SK-N-SH (cell line): ENCODE results near the gene APBA2.

Source experiments
- CTCF ChIP-seq: fragments of 200-600 bp; sonication (generic); IDR thresholded peaks from 2 replicates; pipeline ENCODE4 v1.6.1; 2017; ENCODE audit warnings: antibody characterized with exemption, mild to moderate bottlenecking, moderate library complexity
- EZH2phosphoT487 ChIP-seq: fragments of 200-600 bp; sonication (generic); IDR thresholded peaks from 2 replicates; pipeline ENCODE4 v1.6.1; 2017; ENCODE audit warnings: low read depth, mixed run types, mild to moderate bottlenecking, antibody characterized with exemption, moderate library complexity, borderline replicate concordance
- GATA2 ChIP-seq: sonication (generic); formaldehyde crosslinking; IDR thresholded peaks from 2 replicates; pipeline ENCODE4 v1.5.0; 2020; ENCODE audit warnings: mild to moderate bottlenecking, missing genetic modification reagents
- IRF3 ChIP-seq: fragments of 150-350 bp; IDR thresholded peaks from 2 replicates; pipeline ENCODE4 v1.6.1; 2016; ENCODE audit warnings: mild to moderate bottlenecking, low read depth, low read length
- POLR2AphosphoS5 ChIP-seq: IDR thresholded peaks from 2 replicates; pipeline ENCODE4 v1.6.1; 2012; ENCODE audit warnings: low read depth, low read length
- RAD21 ChIP-seq: IDR thresholded peaks from 2 replicates; pipeline ENCODE4 v1.6.1; 2012; ENCODE audit warnings: mild to moderate bottlenecking, low read length
- RXRA ChIP-seq: IDR thresholded peaks from 2 replicates; pipeline ENCODE4 v1.4.0; 2012; ENCODE audit warnings: low read depth, mild to moderate bottlenecking, borderline replicate concordance

DNA sequence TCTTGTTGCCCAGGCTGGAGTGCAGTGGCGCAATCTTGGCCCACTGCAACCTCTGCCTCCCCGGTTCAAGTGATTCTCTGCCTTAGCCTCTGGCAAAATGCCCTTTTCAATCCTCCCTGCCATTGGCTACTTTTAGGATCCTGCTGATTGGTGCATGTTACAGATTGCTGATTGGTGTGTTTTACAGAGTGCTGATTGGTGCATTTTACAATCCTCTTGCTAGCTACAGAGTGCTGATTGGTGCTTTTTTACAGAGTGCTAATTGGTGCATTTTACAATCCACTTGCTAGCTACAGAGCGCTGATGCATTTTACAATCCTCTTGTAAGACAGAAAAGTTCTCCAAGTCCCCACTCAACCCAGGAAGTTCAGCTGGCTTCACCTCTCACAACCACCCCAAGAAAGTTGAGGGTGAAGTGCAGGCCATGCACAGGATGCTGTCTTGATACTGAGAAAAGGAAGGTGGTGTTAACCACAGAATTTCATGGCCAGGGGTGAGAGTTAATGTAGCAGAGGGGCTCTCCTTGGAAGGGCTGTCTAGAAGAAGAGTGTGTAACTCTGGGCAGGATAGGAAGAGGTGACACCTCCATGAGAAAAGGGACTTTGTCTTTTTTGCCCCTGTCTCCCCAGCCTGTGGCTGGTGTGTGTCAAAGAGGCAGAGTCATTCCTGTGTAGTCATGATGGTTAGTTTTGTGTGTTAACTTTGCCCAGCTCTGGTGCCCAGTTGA, 145.9 kb downstream of the APBA2 start:
- TF ChIP-seq CTCF (no peak), POLR2AphosphoS5 (no peak), IRF3 (no peak), RXRA (no peak), EZH2phosphoT487 (no peak), GATA2 (CRISPR knock-in tag) (no peak), RAD21 (no peak)
